Measurements from ENCODE around the gene MARF1. TPM values are rescaled to one million over a fixed set of nuclear protein-coding genes. Genes with fewer than 3 reads are reported as not detected.

The MARF1 gene
- total RNA-seq, 2 experiments from 2014 or later: 156 to 157 TPM

- intact Hi-C loops (cut with DNase I, micrococcal nuclease): no loop called here
- peak; percentile 72 for ATAC-seq (ENCODE audit: poor library complexity)
These were observed 6.5 kb downstream of the MARF1 start for GRCh38 chr16:15636392-15636873.

GRCh38 chr16:15635926-15636325 is 7.0 kb downstream of the MARF1 start:
- H3K9me3 ChIP-seq (ENCODE audit: control insufficient read depth in 1 of 2, insufficient read depth in 1 of 2, low read length in 2 of 2): no peaks in the 10 kb centered on the region
- intact Hi-C loops (cut with DNase I, micrococcal nuclease): no loop called here
- ChIA-PET POLR2A (interaction anchor here (1.0 to 1.7 kb wide), 2 partner anchors 17 to 46 kb away, joined by 3 read pairs; no protein-coding TSS in a partner anchor), CTCF (interaction anchor here (1.4 to 1.7 kb wide), 2 partner anchors 46 to 69 kb away, joined by 3 to 4 read pairs; no protein-coding TSS in a partner anchor)
- H3K27ac ChIP-seq (ENCODE audit: low read depth in 1 of 2, low read length in 2 of 2): peak overlapping the region; percentile 65 to 80
- H3K27me3 Mint-ChIP-seq: no peaks in the 10 kb centered on the region
- no peak overlapping the region for H3K4me3 ChIP-seq (ENCODE audit: low read length)
- peaks cover 45% of the 10 kb centered on the region for H3K4me1 ChIP-seq (ENCODE audit: insufficient read depth, low read length)
- H3K4me3 Mint-ChIP-seq: no peak overlapping the region
- H3K27me3 ChIP-seq (ENCODE audit: control insufficient read depth in 1 of 2, insufficient read depth in 2 of 2, low read length in 2 of 2): no peaks in the 10 kb centered on the region
- peaks cover 91% of the 10 kb centered on the region for H3K36me3 Mint-ChIP-seq (ENCODE audit: low read depth)
- peak overlapping the region; percentile 98 for H3K27ac Mint-ChIP-seq
- no peaks in the 10 kb centered on the region for H3K9me3 Mint-ChIP-seq
- peaks cover 66% of the 10 kb centered on the region for H3K4me1 Mint-ChIP-seq (ENCODE audit: low read depth)
- no peak for TF ChIP-seq CTCF (IDR thresholded peaks at IDR 0.05)
- peaks cover 79% of the 10 kb centered on the region for H3K36me3 ChIP-seq (ENCODE audit: insufficient read depth, low read length)
- ATAC-seq (ENCODE audit: poor library complexity) (no peak), DNase-seq (peak in 1 of 14 experiments; percentile 9)

More at GRCh38 chr16:15636392-15636873, 6.5 kb downstream of the MARF1 start:
- POLR2A ChIA-PET: interaction anchor here (1.7 kb wide), 1 partner anchor 17 kb away, joined by 3 read pairs; no protein-coding TSS in a partner anchor
- H3K4me1 Mint-ChIP-seq (ENCODE audit: low read depth): peaks cover 71% of the 10 kb centered on the region
- Histone ChIP-seq H3K4me3 (ENCODE audit: low read length) (no peak overlapping the region), H3K27me3 (ENCODE audit: control insufficient read depth in 1 of 2, insufficient read depth in 2 of 2, low read length in 2 of 2) (no peaks in the 10 kb centered on the region), H3K36me3 (ENCODE audit: insufficient read depth, low read length) (peaks cover 74% of the 10 kb centered on the region), H3K4me1 (ENCODE audit: insufficient read depth, low read length) (peaks cover 47% of the 10 kb centered on the region), H3K27ac (ENCODE audit: low read depth in 1 of 2, low read length in 2 of 2) (peak overlapping the region; percentile 65 to 80), H3K9me3 (ENCODE audit: control insufficient read depth in 1 of 2, insufficient read depth in 1 of 2, low read length in 2 of 2) (no peaks in the 10 kb centered on the region)
- no peaks in the 10 kb centered on the region for H3K9me3 Mint-ChIP-seq
- H3K27ac Mint-ChIP-seq: peak overlapping the region; percentile 98
- H3K27me3 Mint-ChIP-seq: no peaks in the 10 kb centered on the region
- TF ChIP-seq CTCF (IDR thresholded peaks at IDR 0.05): no peak
- H3K36me3 Mint-ChIP-seq (ENCODE audit: low read depth): peaks cover 91% of the 10 kb centered on the region
- H3K4me3 Mint-ChIP-seq: peak overlapping the region; percentile 45
- CTCF ChIA-PET: interaction anchor here (1.4 kb wide), 1 partner anchor 46 kb away, joined by 3 read pairs; no protein-coding TSS in a partner anchor
- DNase-seq: peak in 4 of 14 experiments; percentile 42 to 72 (median 66)

GRCh38 chr16:15631730-15632409 is 11.1 kb downstream of the MARF1 start:
- POLR2A ChIA-PET: interaction anchor here (3.1 kb wide), 1 partner anchor 11 kb away, joined by 25 read pairs; the partner anchor contains the start of gene MARF1
- peaks cover 89% of the 10 kb centered on the region for H3K36me3 Mint-ChIP-seq (ENCODE audit: low read depth)
- H3K36me3 ChIP-seq (ENCODE audit: insufficient read depth, low read length): peaks cover 76% of the 10 kb centered on the region
- peaks cover 14% of the 10 kb centered on the region for H3K4me1 ChIP-seq (ENCODE audit: insufficient read depth, low read length)
- peaks cover 44% of the 10 kb centered on the region for H3K4me1 Mint-ChIP-seq (ENCODE audit: low read depth)
- CTCF ChIA-PET: interaction anchor here (3.7 kb wide), 1 partner anchor 11 kb away, joined by 17 read pairs; the partner anchor contains the start of gene MARF1
- no peaks in the 10 kb centered on the region for H3K27me3 ChIP-seq (ENCODE audit: control insufficient read depth in 1 of 2, insufficient read depth in 2 of 2, low read length in 2 of 2)
- DNase-seq (no peak), ATAC-seq (ENCODE audit: poor library complexity) (no peak)
- H3K4me3 ChIP-seq (ENCODE audit: low read length): no peak overlapping the region
- intact Hi-C loops (cut with DNase I, micrococcal nuclease): loop anchor here in 1 of 2 experiments (5.0 kb wide), 1 partner anchor 35 kb away; no protein-coding TSS in a partner anchor
- H3K9me3 Mint-ChIP-seq: no peaks in the 10 kb centered on the region
- H3K27ac Mint-ChIP-seq: peak overlapping the region; percentile 9
- no peak overlapping the region for H3K27ac ChIP-seq (ENCODE audit: low read depth in 1 of 2, low read length in 2 of 2)
- no peak overlapping the region for H3K4me3 Mint-ChIP-seq
- no peak for TF ChIP-seq CTCF (IDR thresholded peaks at IDR 0.05)
- no peaks in the 10 kb centered on the region for H3K9me3 ChIP-seq (ENCODE audit: control insufficient read depth in 1 of 2, insufficient read depth in 1 of 2, low read length in 2 of 2)
- H3K27me3 Mint-ChIP-seq: no peaks in the 10 kb centered on the region
